Right cardiac atrium (tissue), 5 donors: ENCODE results near the gene C3orf49. TPM values are rescaled to one million over a fixed set of nuclear protein-coding genes. Genes with fewer than 3 reads are reported as not detected.

Source experiments
- ATAC-seq, 2 donors: fragments of 200-7000 bp; cut with Tn5 transposase; one replicate each; pipeline versions ENCODE4 v1.8.0 to v1.9.1; 2020; ENCODE audit warnings: moderate library complexity in 2 of 2, mild to moderate bottlenecking in 1 of 2
- DNase-seq, 3 donors: peaks; one replicate each; pipeline ENCODE4 v3.0.0-alpha.2; 2020
- H3K27ac ChIP-seq: one replicate; pipeline ENCODE4 v1.5.1; 2013; ENCODE audit warnings: mild to moderate bottlenecking, low read length, control low read depth, moderate library complexity
- H3K27me3 ChIP-seq: one replicate; pipeline ENCODE4 v1.6.1; 2013; ENCODE audit not compliant: control insufficient read depth, insufficient read depth
- H3K4me1 ChIP-seq: one replicate; pipeline ENCODE4 v1.6.1; 2013; ENCODE audit warnings: low read length; ENCODE audit not compliant: control insufficient read depth, insufficient read depth
- H3K4me3 ChIP-seq: one replicate; pipeline ENCODE4 v1.5.1; 2013; ENCODE audit warnings: low read length, control low read depth
- H3K9me3 ChIP-seq: one replicate; pipeline ENCODE4 v1.6.1; 2013; ENCODE audit warnings: low read length; ENCODE audit not compliant: control insufficient read depth
- WGBS: extraction: QIAGEN DNeasy Blood & Tissue Kit; methylation state at CpG from one replicate; pipeline ENCODE4 v1.1.7; 2013; 5-methylcytosine and 5-hydroxymethylcytosine counted together
- intact Hi-C, 4 donors: fragments of 100-400 bp; cut with DNase I; formaldehyde crosslinking; loops; one replicate each; pipeline versions ENCODE4 v1.11.0 to v1.14.0; 2022 to 2023
- long read RNA-seq, 4 donors: library from polyadenylated mRNA; unstranded; transcript quantifications; one replicate each; pipeline ENCODE4 v2.0.0, GENCODE V29; 2020 to 2021
- polyA plus RNA-seq: library from polyadenylated mRNA; stranded (reverse); fragments of 200-250 nt; gene quantifications from one replicate; pipeline ENCODE4 v1.2.3, GENCODE V29; 2013
- total RNA-seq, 4 donors: library from RNA; stranded (reverse); fragmentation: NEBNext Ultra II Directional; extraction: Animal tissue kit (Norgen Biotek cat#: 25700); gene quantifications; one replicate each; pipeline ENCODE4 v1.2.1, GENCODE V29; 2021
- donor health status: healthy with polysubstance abuse.
- donor health status: DM: no; HTN: yes; CAD: no.
- donor health status: DM: no; HTN: no; CAD: no.
- donor health status: DM: no; HTN: yes; CAD: no; lungs with severe emphysema.
- donor health status: DM: yes; HTN: yes; CAD: no.

The C3orf49 gene
- not detected for total RNA-seq
- not detected for polyA plus RNA-seq
- long read RNA-seq, donor 1, partial matches to known transcripts, result 0 of 3 reads
- long read RNA-seq, donor 1, other reads (novel, unspliced or antisense), result 3 of 3 reads
- long read RNA-seq, donor 2, result 0 reads
- long read RNA-seq, donor 3, partial matches to known transcripts, result 0 of 2 reads
- long read RNA-seq, donor 3, other reads (novel, unspliced or antisense), result 2 of 2 reads
- long read RNA-seq, donor 4, result 0 reads

- no peak within 1 kb of the TSS for H3K27ac ChIP-seq
- no peaks in the 10 kb centered on the region for H3K27me3 ChIP-seq
- ATAC-seq (no peak), DNase-seq (no peak)
- intact Hi-C loops, result loop anchor here (2.0 to 5.0 kb wide), 2 partner anchors 467 to 468 kb away; no protein-coding TSS in a partner anchor
- H3K4me1 ChIP-seq, result no peaks in the 10 kb centered on the region
- no peak within 1 kb of the TSS for H3K4me3 ChIP-seq
- 94% methylated on average over 1 of the region's 1 CpG for WGBS
- H3K9me3 ChIP-seq, result no peaks in the 10 kb centered on the region
Observed at GRCh38 chr3:63819151-63819398, at the start of gene C3orf49. TSS of gene C3orf49 (plus strand) at chr3:63819299. CDS start at chr3:63819472, 173 bp downstream.

DNA sequence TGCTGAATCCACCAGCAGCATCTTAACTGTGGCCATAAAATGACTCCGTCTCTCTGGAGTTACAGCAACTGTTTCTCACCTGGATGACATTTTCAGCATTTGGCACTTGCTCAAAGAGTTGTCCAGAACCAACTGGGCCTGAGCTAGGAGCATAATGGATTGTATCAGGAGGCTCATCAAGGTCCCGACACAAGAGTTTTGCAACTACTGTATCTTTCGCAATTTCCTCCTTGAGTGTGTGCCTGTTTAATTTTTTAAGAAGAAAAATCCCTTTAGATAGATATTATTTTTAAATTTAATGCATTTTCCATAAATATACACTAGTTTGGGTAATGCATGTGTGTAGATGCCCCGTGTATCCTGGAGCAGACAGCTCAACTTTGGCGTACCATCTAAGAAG is 44.3 kb upstream of the C3orf49 start:
- intact Hi-C loops, result no loop called here
- WGBS, result 85% methylated on average over 5 of the region's 5 CpGs

DNA sequence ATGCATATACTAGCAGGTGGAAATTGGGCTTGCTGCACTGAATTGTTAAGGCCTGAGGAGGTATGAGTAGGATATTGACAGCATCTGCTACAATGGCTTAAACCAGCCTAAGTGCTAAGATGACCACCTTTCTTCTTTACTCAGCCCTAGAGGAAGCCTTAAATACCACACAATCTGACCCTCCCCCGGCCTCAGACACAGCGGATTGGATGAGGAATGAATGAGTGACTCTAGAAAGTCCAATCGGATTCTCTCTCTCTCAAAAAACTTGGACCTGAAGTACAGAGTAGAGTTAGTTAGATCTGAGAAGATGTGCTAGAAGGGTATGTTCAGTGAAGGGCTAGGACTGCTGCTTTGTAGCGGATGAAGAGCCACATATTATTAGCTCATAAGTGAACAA is 39.9 kb upstream of the C3orf49 start:
- H3K9me3 ChIP-seq, result no peaks in the 10 kb centered on the region
- H3K4me1 ChIP-seq, result no peaks in the 10 kb centered on the region
- H3K27me3 ChIP-seq, result no peaks in the 10 kb centered on the region
- DNase-seq, result no peak
- WGBS, result 90% methylated on average over 4 of the region's 4 CpGs
- H3K4me3 ChIP-seq, result no peak overlapping the region
- H3K27ac ChIP-seq, result no peak overlapping the region
- no peak for ATAC-seq
- intact Hi-C loops, result no loop called here

More for the DNA sequence above, 44.3 kb upstream of the C3orf49 start:
- Histone ChIP-seq H3K4me1 (no peaks in the 10 kb centered on the region), H3K27ac (no peak overlapping the region), H3K27me3 (no peaks in the 10 kb centered on the region), H3K9me3 (no peaks in the 10 kb centered on the region), H3K4me3 (no peak overlapping the region)
- DNase-seq (no peak), ATAC-seq (no peak)

DNA sequence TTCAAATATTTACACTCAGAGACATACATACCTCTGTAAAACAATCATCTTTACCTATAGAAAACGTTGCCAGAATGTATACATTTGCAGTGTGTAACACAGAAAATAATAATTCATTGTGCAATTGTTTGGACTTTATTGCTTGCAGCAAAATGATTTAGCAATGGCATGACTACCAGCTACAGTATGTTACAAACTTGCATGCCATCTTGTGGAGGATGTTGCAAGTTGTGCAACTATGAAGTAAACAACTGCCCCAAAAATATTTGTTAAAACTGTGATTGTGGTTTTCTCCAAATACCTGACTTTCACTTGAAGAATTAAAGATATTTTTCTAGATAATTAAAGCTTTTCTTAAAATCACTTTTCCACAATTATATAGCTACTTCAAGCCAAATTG is 27.1 kb upstream of the C3orf49 start:
- intact Hi-C loops, result no loop called here
- no peak for ATAC-seq
- Histone ChIP-seq H3K4me3 (no peak overlapping the region), H3K27me3 (no peaks in the 10 kb centered on the region), H3K27ac (no peak overlapping the region), H3K4me1 (no peaks in the 10 kb centered on the region), H3K9me3 (no peaks in the 10 kb centered on the region)
- DNase-seq, result no peak
- WGBS, result 13% methylated on average over 1 of the region's 1 CpG

DNA sequence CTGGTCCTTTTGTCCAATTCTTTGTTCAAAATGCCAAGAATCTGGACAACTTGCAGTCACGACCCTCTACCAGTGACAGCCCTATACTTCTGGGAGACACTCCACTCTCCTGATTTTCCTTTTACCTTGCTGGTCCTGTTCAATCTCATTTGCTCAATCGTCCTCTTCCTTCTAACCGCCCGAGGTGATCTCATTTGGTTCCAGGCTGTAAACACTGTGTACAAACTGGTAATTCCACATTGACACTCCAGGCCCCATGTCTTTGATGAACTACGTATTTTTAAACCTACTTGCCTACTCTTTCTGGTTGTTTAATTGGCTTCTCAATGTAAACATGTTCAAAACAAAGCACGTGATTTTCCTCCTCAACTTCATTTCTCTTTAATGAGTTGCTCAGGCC is 23.7 kb upstream of the C3orf49 start:
- 77% methylated on average over 6 of the region's 6 CpGs for WGBS
- no peak overlapping the region for H3K4me3 ChIP-seq
- no peaks in the 10 kb centered on the region for H3K4me1 ChIP-seq
- intact Hi-C loops, result no loop called here
- DNase-seq (no peak), ATAC-seq (no peak)
- H3K27ac ChIP-seq, result no peak overlapping the region
- no peaks in the 10 kb centered on the region for H3K9me3 ChIP-seq
- no peaks in the 10 kb centered on the region for H3K27me3 ChIP-seq

DNA sequence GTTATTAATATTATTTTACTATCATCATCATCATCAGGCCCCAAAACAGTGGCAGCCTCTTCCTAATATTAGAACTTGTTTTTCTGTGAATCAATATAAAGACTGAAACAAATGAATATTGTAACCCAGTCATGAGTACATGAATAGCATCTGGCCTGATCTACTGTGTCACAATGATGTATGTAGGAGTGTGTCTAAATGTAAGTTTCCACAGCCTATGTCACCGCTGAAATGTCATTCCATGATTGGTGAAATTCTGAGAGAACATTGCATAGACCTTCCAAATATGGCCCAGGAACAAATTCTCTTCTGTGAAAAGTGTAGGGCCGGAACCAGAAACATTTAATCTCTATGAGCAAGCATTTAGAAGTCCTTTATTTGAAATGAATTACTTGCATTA is 20.6 kb upstream of the C3orf49 start:
- Histone ChIP-seq H3K4me1 (no peaks in the 10 kb centered on the region), H3K27me3 (peaks cover 2% of the 10 kb centered on the region), H3K27ac (no peak overlapping the region), H3K9me3 (no peaks in the 10 kb centered on the region), H3K4me3 (no peak overlapping the region)
- DNase-seq, result no peak
- 91% methylated on average over 2 of the region's 2 CpGs for WGBS
- ATAC-seq, result no peak
- intact Hi-C loops, result no loop called here

DNA sequence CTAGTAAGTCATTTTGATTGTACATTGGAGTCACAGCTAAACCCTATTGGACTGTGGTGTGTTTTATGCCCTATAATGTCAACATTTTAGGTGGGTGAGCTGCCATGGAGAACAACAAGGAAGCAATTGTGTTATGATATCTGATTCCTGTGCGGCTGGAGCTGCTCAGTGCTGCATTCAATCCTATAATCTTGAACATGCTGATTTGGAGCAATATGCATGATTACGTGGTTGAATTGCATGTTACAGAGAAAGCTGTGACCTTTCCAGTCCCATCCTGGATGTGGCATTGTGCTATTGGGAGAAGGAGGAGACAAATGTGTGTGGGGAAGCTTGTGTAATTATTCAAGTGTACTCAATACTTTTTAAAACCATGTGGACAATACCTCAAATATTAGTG is 20.1 kb upstream of the C3orf49 start:
- Histone ChIP-seq H3K4me3 (no peak overlapping the region), H3K4me1 (no peaks in the 10 kb centered on the region), H3K9me3 (no peaks in the 10 kb centered on the region), H3K27ac (no peak overlapping the region), H3K27me3 (peaks cover 2% of the 10 kb centered on the region)
- no peak for DNase-seq
- 72% methylated on average over 2 of the region's 2 CpGs for WGBS
- no peak for ATAC-seq
- intact Hi-C loops, result no loop called here

- DNase-seq (no peak), ATAC-seq (no peak)
- Histone ChIP-seq H3K27me3 (peaks cover 2% of the 10 kb centered on the region), H3K9me3 (no peaks in the 10 kb centered on the region), H3K4me3 (no peak overlapping the region), H3K4me1 (no peaks in the 10 kb centered on the region), H3K27ac (no peak overlapping the region)
- 81% methylated on average over 5 of the region's 5 CpGs for WGBS
- intact Hi-C loops, result no loop called here
Observed at GRCh38 chr3:63800097-63800496, 19.0 kb upstream of the C3orf49 start.

GRCh38 chr3:63803911-63804310 is 15.2 kb upstream of the C3orf49 start:
- 59% methylated on average over 5 of the region's 5 CpGs for WGBS
- no peak for DNase-seq
- Histone ChIP-seq H3K4me3 (no peak overlapping the region), H3K9me3 (no peaks in the 10 kb centered on the region), H3K27me3 (peaks cover 2% of the 10 kb centered on the region), H3K27ac (no peak overlapping the region), H3K4me1 (no peaks in the 10 kb centered on the region)
- ATAC-seq, result no peak
- intact Hi-C loops, result no loop called here

GRCh38 chr3:63807961-63808565 is 11.0 kb upstream of the C3orf49 start:
- 47% methylated on average over 5 of the region's 5 CpGs for WGBS
- H3K9me3 ChIP-seq, result no peaks in the 10 kb centered on the region
- no peak overlapping the region for H3K4me3 ChIP-seq
- intact Hi-C loops, result no loop called here
- H3K4me1 ChIP-seq, result no peaks in the 10 kb centered on the region
- no peak for DNase-seq
- H3K27me3 ChIP-seq, result no peaks in the 10 kb centered on the region
- no peak for ATAC-seq
- H3K27ac ChIP-seq, result no peak overlapping the region

DNA sequence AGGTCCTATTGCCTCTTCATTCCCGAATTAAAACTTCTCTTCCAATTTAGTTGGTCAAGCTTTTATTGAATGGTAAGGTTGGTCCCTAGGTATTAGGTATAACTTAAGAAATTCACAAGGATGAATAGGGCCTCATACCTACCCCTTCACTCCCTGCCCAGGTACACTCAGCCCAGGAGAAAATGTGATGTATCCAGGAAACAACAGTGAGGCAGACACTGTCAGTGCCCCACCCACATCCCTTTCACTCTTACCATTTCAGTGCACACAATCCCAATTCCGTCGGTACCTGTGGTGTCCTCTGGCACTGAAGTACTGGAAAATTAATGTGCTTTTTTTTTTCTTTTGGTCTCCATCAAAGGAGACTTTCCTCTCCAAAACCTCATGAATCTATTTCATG is 10.5 kb upstream of the C3orf49 start:
- Histone ChIP-seq H3K4me1 (no peaks in the 10 kb centered on the region), H3K4me3 (no peak overlapping the region), H3K27me3 (no peaks in the 10 kb centered on the region), H3K9me3 (no peaks in the 10 kb centered on the region), H3K27ac (no peak overlapping the region)
- intact Hi-C loops, result no loop called here
- DNase-seq, result no peak
- 72% methylated on average over 3 of the region's 3 CpGs for whole genome bisulfite sequencing
- no peak for ATAC-seq

GRCh38 chr3:63809607-63810006 is 9.5 kb upstream of the C3orf49 start:
- intact Hi-C loops, result no loop called here
- H3K27ac ChIP-seq, result no peak overlapping the region

More at GRCh38 chr3:63809607-63810006, 9.5 kb upstream of the C3orf49 start:
- ATAC-seq, result no peak
- Histone ChIP-seq H3K9me3 (no peaks in the 10 kb centered on the region), H3K4me3 (no peak overlapping the region), H3K27me3 (no peaks in the 10 kb centered on the region), H3K4me1 (no peaks in the 10 kb centered on the region)
- WGBS, result 94% methylated on average over 6 of the region's 6 CpGs
- DNase-seq, result no peak
